Naive thymus-derived CD4-positive, alpha-beta T cell (primary cell): ENCODE results near the gene OAF. TPM values are rescaled to one million over a fixed set of nuclear protein-coding genes. Genes with fewer than 3 reads are reported as not detected.

Source experiments
- ATAC-seq: fragments of 150-1000 bp; cut with Tn5 transposase; 2 replicates; pipeline ENCODE4 v1.10.0; 2021; ENCODE audit warnings: mild to moderate bottlenecking, moderate library complexity
- CTCF ChIA-PET: fragments of 350-600 bp; sonication (Branson Sonifier 250); formaldehyde crosslinking; loops from one replicate; lab custom pipeline; 2021; ENCODE audit warnings: antibody characterized with exemption; lab: Charles Lee
- POLR2A ChIA-PET: fragments of 350-600 bp; sonication (Branson Sonifier 250); formaldehyde crosslinking; loops from one replicate; lab custom pipeline; 2021; ENCODE audit warnings: antibody characterized with exemption, inconsistent platforms; lab: Charles Lee
- DNase-seq, 9 donors: peaks; one replicate each; pipeline versions ENCODE4 v3.0.0 to v3.0.0-alpha.2; 2020 to 2022; ENCODE audit warnings: mixed read lengths in 1 of 9
- H3K27ac ChIP-seq: one replicate; pipeline ENCODE4 v1.7.0; 2013; ENCODE audit warnings: mild to moderate bottlenecking, low read depth, low read length, moderate library complexity
- H3K27me3 ChIP-seq, 2 donors: one replicate each; pipeline ENCODE4 v1.7.0; 2013; ENCODE audit warnings: low read length in 2 of 2, mild to moderate bottlenecking in 2 of 2, moderate library complexity in 2 of 2; ENCODE audit not compliant: control insufficient read depth in 2 of 2, insufficient read depth in 2 of 2
- H3K36me3 ChIP-seq, 3 experiments: 1 replicate in 2 of 3; 2 replicates in 1 of 3; pipeline ENCODE4 v1.7.0; 2013; ENCODE audit warnings: low read length in 3 of 3, mild to moderate bottlenecking in 3 of 3, moderate library complexity in 1 of 3; ENCODE audit not compliant: insufficient read depth in 3 of 3, control insufficient read depth in 2 of 3
- H3K4me1 ChIP-seq, 2 donors: one replicate each; pipeline ENCODE4 v1.7.0; 2013; ENCODE audit warnings: low read length in 2 of 2, mild to moderate bottlenecking in 2 of 2, moderate library complexity in 1 of 2; ENCODE audit not compliant: control insufficient read depth in 2 of 2, insufficient read depth in 2 of 2
- H3K4me3 ChIP-seq: 2 replicates; pipeline ENCODE4 v1.7.0; 2013; ENCODE audit warnings: mild to moderate bottlenecking, low read length
- H3K9me3 ChIP-seq, 3 experiments: 1 replicate in 2 of 3; 2 replicates in 1 of 3; pipeline ENCODE4 v1.7.0; 2013; ENCODE audit warnings: low read length in 3 of 3; ENCODE audit not compliant: control insufficient read depth in 2 of 3
- H3K27ac Mint-ChIP-seq, 9 donors: one replicate each; pipeline ENCODE4 v1.8.0; 2020 to 2022; ENCODE audit warnings: mixed read lengths in 9 of 9, mild to moderate bottlenecking in 8 of 9, moderate library complexity in 5 of 9, inconsistent platforms in 2 of 9
- H3K27me3 Mint-ChIP-seq, 5 donors: one replicate each; pipeline ENCODE4 v1.8.0; 2021 to 2022; ENCODE audit warnings: mixed read lengths in 5 of 5, mild to moderate bottlenecking in 1 of 5
- H3K36me3 Mint-ChIP-seq, 5 donors: one replicate each; pipeline ENCODE4 v1.8.0; 2020 to 2022; ENCODE audit warnings: mixed read lengths in 5 of 5, mild to moderate bottlenecking in 3 of 5, inconsistent platforms in 1 of 5
- H3K4me1 Mint-ChIP-seq, 7 donors: one replicate each; pipeline ENCODE4 v1.8.0; 2020 to 2022; ENCODE audit warnings: mixed read lengths in 7 of 7, mild to moderate bottlenecking in 3 of 7, inconsistent platforms in 1 of 7
- H3K4me3 Mint-ChIP-seq, 10 donors: one replicate each; pipeline ENCODE4 v1.8.0; 2020 to 2022; ENCODE audit warnings: mild to moderate bottlenecking in 10 of 10, mixed read lengths in 10 of 10, moderate library complexity in 6 of 10, inconsistent platforms in 2 of 10
- H3K9me3 Mint-ChIP-seq, 11 donors: one replicate each; pipeline ENCODE4 v1.8.0; 2020 to 2022; ENCODE audit warnings: mixed read lengths in 11 of 11, mild to moderate bottlenecking in 4 of 11, inconsistent platforms in 1 of 11, moderate library complexity in 1 of 11
- intact Hi-C, 2 donors: fragments of 100-400 bp; cut with micrococcal nuclease; formaldehyde crosslinking; loops; one replicate each; pipeline ENCODE4 v1.15.1; 2023
- polyA plus RNA-seq, 2 donors: library from polyadenylated mRNA; unstranded; fragments of 300-500 nt; fragmentation: Illumina TruSeq; gene quantifications; one replicate each; pipeline ENCODE4 v1.2.3, GENCODE V29; 2021
- total RNA-seq, 6 experiments: library from RNA in 5 of 6; stranded (reverse) in 5 of 6; gene quantifications; 1 replicate in 5 of 6; 2 replicates in 1 of 6; pipeline ENCODE4 v1.2.3 and lab custom pipeline; 2021 to 2026

The OAF gene
- total and polyA plus RNA-seq, 7 experiments from 2014 or later, result 3.2 to 21.2 (median 4.6) TPM

- no peak overlapping the region for H3K27ac ChIP-seq
- ChIA-PET CTCF (no interaction called here), POLR2A (no interaction called here)
- H3K4me1 ChIP-seq, result no peaks in the 10 kb centered on the region
- Mint-ChIP-seq H3K9me3 (no peaks in the 10 kb centered on the region), H3K4me3 (no peak overlapping the region), H3K36me3 (no peaks in the 10 kb centered on the region), H3K4me1 (peaks cover 0 to 2% (median 0%) of the 10 kb centered on the region in 7 donors), H3K27ac (no peak overlapping the region), H3K27me3 (peaks cover 6 to 18% (median 7%) of the 10 kb centered on the region in 5 donors)
- no peaks in the 10 kb centered on the region for H3K9me3 ChIP-seq
- no peaks in the 10 kb centered on the region for H3K27me3 ChIP-seq
- H3K36me3 ChIP-seq, result no peaks in the 10 kb centered on the region
- no peak overlapping the region for H3K4me3 ChIP-seq
- ATAC-seq, result no peak
- DNase-seq, result no peak
- intact Hi-C loops, result no loop called here
Observed at GRCh38 chr11:120196826-120197225, 14.0 kb upstream of the OAF start.

DNA sequence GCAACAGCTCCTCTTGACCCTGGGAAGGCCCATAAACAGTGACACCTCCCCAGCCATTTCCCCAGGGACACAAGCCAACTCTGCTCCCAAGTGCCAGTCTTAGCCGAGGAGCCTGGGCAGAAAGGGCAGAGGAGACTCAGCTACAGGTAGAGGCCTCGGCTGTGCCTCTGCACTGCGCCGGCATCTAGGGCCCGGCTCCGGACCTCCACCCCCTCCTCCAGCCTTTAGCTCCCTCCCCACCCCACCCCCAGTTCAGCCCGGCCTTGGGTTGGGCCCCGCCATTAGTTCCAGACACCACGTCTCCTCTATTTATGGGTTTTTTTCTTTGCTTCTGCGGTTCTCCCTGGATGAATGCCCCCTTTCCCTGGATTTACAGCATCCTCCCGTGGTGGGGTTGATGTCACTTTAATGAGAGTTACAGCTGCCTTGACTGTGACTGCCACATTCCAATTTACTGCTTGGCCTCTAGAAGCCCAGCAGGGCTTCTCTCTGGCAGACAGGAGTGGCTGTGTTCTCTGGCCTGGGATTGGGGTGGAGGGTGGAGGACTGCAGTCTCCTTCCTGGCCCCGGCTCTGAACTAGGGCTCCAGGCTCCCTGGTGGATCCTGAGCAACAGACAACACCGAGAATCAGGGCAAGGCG lies 13.5 kb upstream of the OAF start:
- no peak for ATAC-seq

DNA sequence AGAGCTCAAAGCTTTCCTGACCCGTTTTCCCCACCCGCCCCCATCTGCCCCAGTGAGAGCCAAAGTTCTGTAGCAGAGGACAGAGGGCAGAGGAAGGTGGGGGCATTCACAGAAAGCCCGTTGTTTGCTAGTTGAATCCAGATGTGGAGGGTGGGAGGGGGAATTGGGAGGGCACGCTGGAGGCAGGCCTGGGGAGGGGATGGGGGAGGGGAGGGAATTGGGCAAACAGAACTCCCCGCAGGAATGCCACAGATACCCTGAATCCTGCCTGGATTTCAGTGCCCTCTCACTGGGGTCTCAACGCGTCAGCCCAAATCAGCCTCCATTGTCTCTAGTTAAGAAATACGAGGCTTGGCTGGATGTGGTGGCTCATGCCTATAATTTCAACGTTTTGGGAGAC lies 12.9 kb upstream of the OAF start:
- Histone ChIP-seq H3K4me1 (no peaks in the 10 kb centered on the region), H3K4me3 (no peak overlapping the region), H3K27ac (no peak overlapping the region), H3K36me3 (no peaks in the 10 kb centered on the region), H3K27me3 (no peaks in the 10 kb centered on the region), H3K9me3 (no peaks in the 10 kb centered on the region)
- POLR2A ChIA-PET, result no interaction called here
- H3K4me3 Mint-ChIP-seq, result no peak overlapping the region
- DNase-seq (no peak), ATAC-seq (no peak)
- peaks cover 6 to 22% (median 9%) of the 10 kb centered on the region in 5 donors for H3K27me3 Mint-ChIP-seq
- no peaks in the 10 kb centered on the region for H3K36me3 Mint-ChIP-seq
- no peak overlapping the region for H3K27ac Mint-ChIP-seq
- no peaks in the 10 kb centered on the region for H3K9me3 Mint-ChIP-seq
- CTCF ChIA-PET, result no interaction called here
- H3K4me1 Mint-ChIP-seq, result peaks cover 0 to 2% (median 0%) of the 10 kb centered on the region in 7 donors
- intact Hi-C loops, result no loop called here

More for the DNA sequence above, 13.5 kb upstream of the OAF start:
- Mint-ChIP-seq H3K4me1 (peaks cover 0 to 2% (median 0%) of the 10 kb centered on the region in 7 donors), H3K9me3 (no peaks in the 10 kb centered on the region), H3K27me3 (peaks cover 6 to 21% (median 7%) of the 10 kb centered on the region in 5 donors), H3K36me3 (no peaks in the 10 kb centered on the region), H3K4me3 (no peak overlapping the region), H3K27ac (no peak overlapping the region)
- Histone ChIP-seq H3K9me3 (no peaks in the 10 kb centered on the region), H3K4me3 (no peak overlapping the region), H3K27me3 (no peaks in the 10 kb centered on the region), H3K36me3 (no peaks in the 10 kb centered on the region), H3K4me1 (no peaks in the 10 kb centered on the region), H3K27ac (no peak overlapping the region)
- intact Hi-C loops, result no loop called here
- POLR2A ChIA-PET, result no interaction called here
- DNase-seq, result no peak
- CTCF ChIA-PET, result no interaction called here

DNA sequence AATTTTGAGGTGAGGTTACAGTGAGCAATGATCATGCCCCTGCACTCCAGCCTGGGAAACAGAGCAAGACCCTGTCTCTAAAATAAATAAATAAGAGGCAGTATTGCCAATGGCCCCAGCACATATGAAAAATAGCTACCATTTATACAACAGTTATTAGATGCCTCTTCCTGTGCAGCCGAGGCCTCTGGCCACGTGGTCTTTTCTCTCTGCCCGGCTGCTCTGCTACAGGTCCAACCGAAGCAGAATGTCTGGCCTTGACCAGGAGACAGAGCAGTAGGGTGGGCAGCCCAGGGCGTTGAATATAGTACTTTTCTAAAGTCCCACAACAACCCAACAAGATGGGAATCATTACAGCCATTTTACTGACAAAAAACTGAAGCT lies 12.4 kb upstream of the OAF start:
- no peaks in the 10 kb centered on the region for H3K9me3 Mint-ChIP-seq
- ChIA-PET POLR2A (no interaction called here), CTCF (no interaction called here)
- no peak for DNase-seq
- Histone ChIP-seq H3K27me3 (no peaks in the 10 kb centered on the region), H3K27ac (no peak overlapping the region), H3K9me3 (no peaks in the 10 kb centered on the region), H3K36me3 (no peaks in the 10 kb centered on the region), H3K4me1 (no peaks in the 10 kb centered on the region), H3K4me3 (no peak overlapping the region)
- H3K4me1 Mint-ChIP-seq, result peaks cover 0 to 2% (median 0%) of the 10 kb centered on the region in 7 donors
- H3K36me3 Mint-ChIP-seq, result no peaks in the 10 kb centered on the region
- H3K4me3 Mint-ChIP-seq, result no peak overlapping the region
- intact Hi-C loops, result no loop called here
- ATAC-seq, result no peak
- H3K27ac Mint-ChIP-seq, result no peak overlapping the region
- H3K27me3 Mint-ChIP-seq, result peaks cover 6 to 22% (median 11%) of the 10 kb centered on the region in 5 donors

DNA sequence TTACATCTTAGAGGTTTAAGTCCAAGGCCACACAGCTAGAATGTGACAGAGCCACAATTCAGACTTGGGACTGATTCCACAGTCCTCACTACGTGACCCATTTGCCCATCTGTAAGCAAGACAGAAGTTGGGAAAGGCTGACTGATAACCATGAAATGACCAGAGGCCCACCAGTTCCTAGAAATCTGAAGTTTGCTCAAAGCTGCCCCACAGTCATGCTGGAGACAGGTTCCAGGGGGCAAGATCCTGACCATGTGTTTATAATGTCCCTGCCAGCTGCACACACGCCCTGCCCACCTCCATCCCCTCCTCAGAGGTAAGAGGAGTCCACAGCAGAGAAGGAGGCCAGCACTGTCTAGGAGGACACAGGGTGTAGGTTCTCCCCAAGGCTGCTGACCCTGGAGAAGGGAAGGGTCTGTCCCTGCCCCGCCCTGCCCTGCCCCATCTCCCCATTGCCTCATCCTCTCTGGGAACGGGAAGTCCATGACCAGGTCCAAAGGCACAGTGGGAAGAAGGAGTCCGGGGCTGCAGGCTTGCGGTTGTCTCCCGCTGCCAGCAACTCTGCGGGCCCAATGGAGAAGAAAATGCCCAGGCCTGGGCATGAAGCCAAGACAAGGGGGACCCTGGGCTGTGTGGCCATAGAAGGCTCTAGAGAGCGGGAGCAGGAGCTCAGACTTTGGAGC lies 11.9 kb upstream of the OAF start:
- Histone ChIP-seq H3K36me3 (no peaks in the 10 kb centered on the region), H3K9me3 (no peaks in the 10 kb centered on the region), H3K27me3 (no peaks in the 10 kb centered on the region), H3K4me1 (no peaks in the 10 kb centered on the region), H3K27ac (no peak overlapping the region), H3K4me3 (no peak overlapping the region)
- H3K27me3 Mint-ChIP-seq, result peaks cover 6 to 22% (median 11%) of the 10 kb centered on the region in 5 donors
- ChIA-PET POLR2A (no interaction called here), CTCF (no interaction called here)
- H3K27ac Mint-ChIP-seq, result no peak overlapping the region
- peaks cover 0 to 2% (median 0%) of the 10 kb centered on the region in 7 donors for H3K4me1 Mint-ChIP-seq
- no peak for DNase-seq
- intact Hi-C loops, result no loop called here
- no peak for ATAC-seq
- H3K4me3 Mint-ChIP-seq, result no peak overlapping the region
- H3K36me3 Mint-ChIP-seq, result no peaks in the 10 kb centered on the region
- no peaks in the 10 kb centered on the region for H3K9me3 Mint-ChIP-seq

DNA sequence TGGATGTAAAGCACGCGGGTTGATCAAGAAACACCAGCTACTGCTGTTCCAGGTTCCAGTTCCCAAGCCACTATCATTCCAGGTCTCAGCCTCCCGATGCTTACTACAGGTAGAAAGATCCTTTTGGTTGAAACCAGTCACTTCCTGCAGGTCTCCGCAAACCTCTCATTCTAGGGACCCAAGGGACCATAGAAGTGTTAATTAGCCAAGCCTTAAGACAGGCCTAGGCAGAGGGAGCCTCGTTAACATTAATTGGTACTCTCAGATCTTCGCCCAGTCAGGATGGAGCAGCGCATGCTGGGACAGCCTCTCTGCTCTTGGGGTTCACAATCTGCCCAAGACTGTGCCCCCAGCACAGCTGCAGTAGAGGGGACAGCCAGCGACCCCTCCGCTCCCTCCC lies 11.2 kb upstream of the OAF start:
- DNase-seq, result no peak
- no peaks in the 10 kb centered on the region for H3K36me3 ChIP-seq
- Mint-ChIP-seq H3K27me3 (peaks cover 6 to 25% (median 11%) of the 10 kb centered on the region in 5 donors), H3K36me3 (no peaks in the 10 kb centered on the region), H3K27ac (no peak overlapping the region), H3K4me3 (no peak overlapping the region), H3K4me1 (peaks cover 0 to 2% (median 0%) of the 10 kb centered on the region in 7 donors), H3K9me3 (no peaks in the 10 kb centered on the region)
- no peaks in the 10 kb centered on the region for H3K4me1 ChIP-seq
- no peaks in the 10 kb centered on the region for H3K27me3 ChIP-seq
- H3K9me3 ChIP-seq, result no peaks in the 10 kb centered on the region
- no peak for ATAC-seq
- intact Hi-C loops, result no loop called here
- ChIA-PET CTCF (no interaction called here), POLR2A (no interaction called here)
- H3K4me3 ChIP-seq, result no peak overlapping the region
- no peak overlapping the region for H3K27ac ChIP-seq

GRCh38 chr11:120200677-120201076 lies 10.2 kb upstream of the OAF start:
- Mint-ChIP-seq H3K9me3 (no peaks in the 10 kb centered on the region), H3K4me3 (no peak overlapping the region), H3K4me1 (peaks cover 0 to 1% (median 0%) of the 10 kb centered on the region in 7 donors), H3K27me3 (peaks cover 5 to 27% (median 12%) of the 10 kb centered on the region in 5 donors), H3K27ac (no peak overlapping the region), H3K36me3 (no peaks in the 10 kb centered on the region)
- Histone ChIP-seq H3K27me3 (no peaks in the 10 kb centered on the region), H3K27ac (no peak overlapping the region), H3K9me3 (no peaks in the 10 kb centered on the region), H3K4me1 (no peaks in the 10 kb centered on the region), H3K36me3 (no peaks in the 10 kb centered on the region), H3K4me3 (no peak overlapping the region)
- CTCF ChIA-PET, result no interaction called here
- POLR2A ChIA-PET, result no interaction called here
- ATAC-seq (no peak), DNase-seq (no peak)
- intact Hi-C loops, result no loop called here
